ENCODE data around the gene OSCP1. TPM values are rescaled to one million over a fixed set of nuclear protein-coding genes. Genes with fewer than 3 reads are reported as not detected.
A peak's percentile ranks its signal among the peaks of the same experiment; 100 is the strongest.

The OSCP1 gene
- total and polyA plus RNA-seq, 2 experiments from 2014 or later = 2.2 to 2.6 TPM

DNA sequence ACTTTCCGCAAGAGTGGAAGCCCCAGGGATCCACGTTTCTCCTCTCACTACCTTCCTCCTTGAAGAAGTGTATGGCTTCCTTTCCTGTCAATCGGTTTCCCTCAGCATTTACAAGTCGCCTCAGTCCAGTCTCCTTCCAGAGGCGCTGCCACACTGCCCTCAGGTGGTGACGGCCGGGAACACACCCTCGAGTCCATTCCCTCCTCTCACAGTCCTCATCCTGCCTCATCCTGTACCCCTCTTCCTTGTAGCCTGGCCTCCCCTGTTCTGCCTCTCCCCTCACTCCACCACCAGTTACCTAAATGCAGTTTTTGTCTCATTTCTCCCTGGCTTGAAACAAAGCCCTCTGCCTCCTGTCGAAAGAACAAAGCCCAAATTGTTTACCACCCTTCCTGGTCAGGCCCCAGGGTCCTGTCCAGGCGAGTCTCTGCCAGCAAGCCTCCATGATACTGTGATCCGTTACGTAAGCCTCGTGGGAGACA, 29.4 kb downstream of the OSCP1 start:
- Histone ChIP-seq H3K4me2 (no peak overlapping the region), H3K36me3 (ENCODE audit: insufficient read depth) (no peaks in the 10 kb centered on the region), H2AFZ (no peak overlapping the region; the same call in 1 of the 2 replicates), H3K4me1 (ENCODE audit: insufficient read depth) (no peaks in the 10 kb centered on the region), H3K9me2 (ENCODE audit: insufficient read depth) (no peaks in the 10 kb centered on the region), H3K27ac (ENCODE audit: low read depth) (no peak overlapping the region), H3K79me2 (replicated peaks; ENCODE audit: insufficient read depth) (no peaks in the 10 kb centered on the region), H4K20me1 (replicated peaks; ENCODE audit: insufficient read depth) (no peaks in the 10 kb centered on the region), H3F3A (replicated peaks; ENCODE audit: low read depth) (no peaks in the 10 kb centered on the region), H3K27me3 (ENCODE audit: insufficient read depth) (no peaks in the 10 kb centered on the region), H3K4me3 (no peak overlapping the region)
- no peaks in the 10 kb centered on the region for H3K9me3 Mint-ChIP-seq
- peak overlapping the region; percentile 17; the same call in 1 of the 2 replicates for H3K27ac Mint-ChIP-seq
- no peaks in the 10 kb centered on the region for H3K36me3 Mint-ChIP-seq (ENCODE audit: low read depth)
- TF ChIP-seq CTCF (conservative IDR thresholded peaks at IDR 0.05; ENCODE audit: low read depth in 2 of 2) (peak; percentile 84 to 100), POLR2AphosphoS5 (IDR thresholded peaks at IDR 0.05; ENCODE audit: low read depth) (no peak)
- H3K4me1 Mint-ChIP-seq = peaks cover 11% of the 10 kb centered on the region
- H3K27me3 Mint-ChIP-seq (ENCODE audit: insufficient read depth, low read depth, poor library complexity) = peaks cover 7% of the 10 kb centered on the region
- peak; percentile 96 for DNase-seq (ENCODE audit: low spot score)
- ATAC-seq = peak; percentile 99
- H3K4me3 Mint-ChIP-seq = no peak overlapping the region; the same call in 2 of the 3 replicates

- no peaks in the 10 kb centered on the region for H3K9me2 ChIP-seq (ENCODE audit: insufficient read depth)
- peaks cover 5% of the 10 kb centered on the region for H3K27me3 Mint-ChIP-seq (ENCODE audit: insufficient read depth, low read depth, poor library complexity)
- DNase-seq (ENCODE audit: low spot score) (no peak), ATAC-seq (no peak)
- no peaks in the 10 kb centered on the region for H3K4me1 ChIP-seq (ENCODE audit: insufficient read depth)
- no peak overlapping the region for H3K4me3 ChIP-seq
- no peaks in the 10 kb centered on the region for H3K36me3 ChIP-seq (ENCODE audit: insufficient read depth)
- no peaks in the 10 kb centered on the region for H3K36me3 Mint-ChIP-seq (ENCODE audit: low read depth)
- no peaks in the 10 kb centered on the region for H3K27me3 ChIP-seq (ENCODE audit: insufficient read depth)
- H3K27ac Mint-ChIP-seq = no peak overlapping the region
- no peak overlapping the region; the same call in 1 of the 2 replicates for H2AFZ ChIP-seq
- peaks cover 11% of the 10 kb centered on the region for H3K4me1 Mint-ChIP-seq
- H3K27ac ChIP-seq (ENCODE audit: low read depth) = no peak overlapping the region
- H3K4me2 ChIP-seq = no peak overlapping the region
- no peaks in the 10 kb centered on the region for H4K20me1 ChIP-seq (replicated peaks; ENCODE audit: insufficient read depth)
- H3K9me3 Mint-ChIP-seq = no peaks in the 10 kb centered on the region
- H3K4me3 Mint-ChIP-seq = no peak overlapping the region
- H3F3A ChIP-seq (replicated peaks; ENCODE audit: low read depth) = no peaks in the 10 kb centered on the region
- H3K79me2 ChIP-seq (replicated peaks; ENCODE audit: insufficient read depth) = no peaks in the 10 kb centered on the region
- TF ChIP-seq EZH2 (IDR thresholded peaks at IDR 0.05; ENCODE audit: low read depth, unreplicated experiment) = no peak
- no peak for TF ChIP-seq NANOG (IDR thresholded peaks at IDR 0.05; ENCODE audit: borderline replicate concordance)
- no peak for TF ChIP-seq POLR2AphosphoS5 (IDR thresholded peaks at IDR 0.05; ENCODE audit: low read depth)
- TF ChIP-seq CTCF (conservative IDR thresholded peaks at IDR 0.05; ENCODE audit: low read depth in 2 of 2) = no peak
- TF ChIP-seq ZNF462 (CRISPR knock-in tag; IDR thresholded peaks at IDR 0.05) = no peak
- TF ChIP-seq, protein P1, sequence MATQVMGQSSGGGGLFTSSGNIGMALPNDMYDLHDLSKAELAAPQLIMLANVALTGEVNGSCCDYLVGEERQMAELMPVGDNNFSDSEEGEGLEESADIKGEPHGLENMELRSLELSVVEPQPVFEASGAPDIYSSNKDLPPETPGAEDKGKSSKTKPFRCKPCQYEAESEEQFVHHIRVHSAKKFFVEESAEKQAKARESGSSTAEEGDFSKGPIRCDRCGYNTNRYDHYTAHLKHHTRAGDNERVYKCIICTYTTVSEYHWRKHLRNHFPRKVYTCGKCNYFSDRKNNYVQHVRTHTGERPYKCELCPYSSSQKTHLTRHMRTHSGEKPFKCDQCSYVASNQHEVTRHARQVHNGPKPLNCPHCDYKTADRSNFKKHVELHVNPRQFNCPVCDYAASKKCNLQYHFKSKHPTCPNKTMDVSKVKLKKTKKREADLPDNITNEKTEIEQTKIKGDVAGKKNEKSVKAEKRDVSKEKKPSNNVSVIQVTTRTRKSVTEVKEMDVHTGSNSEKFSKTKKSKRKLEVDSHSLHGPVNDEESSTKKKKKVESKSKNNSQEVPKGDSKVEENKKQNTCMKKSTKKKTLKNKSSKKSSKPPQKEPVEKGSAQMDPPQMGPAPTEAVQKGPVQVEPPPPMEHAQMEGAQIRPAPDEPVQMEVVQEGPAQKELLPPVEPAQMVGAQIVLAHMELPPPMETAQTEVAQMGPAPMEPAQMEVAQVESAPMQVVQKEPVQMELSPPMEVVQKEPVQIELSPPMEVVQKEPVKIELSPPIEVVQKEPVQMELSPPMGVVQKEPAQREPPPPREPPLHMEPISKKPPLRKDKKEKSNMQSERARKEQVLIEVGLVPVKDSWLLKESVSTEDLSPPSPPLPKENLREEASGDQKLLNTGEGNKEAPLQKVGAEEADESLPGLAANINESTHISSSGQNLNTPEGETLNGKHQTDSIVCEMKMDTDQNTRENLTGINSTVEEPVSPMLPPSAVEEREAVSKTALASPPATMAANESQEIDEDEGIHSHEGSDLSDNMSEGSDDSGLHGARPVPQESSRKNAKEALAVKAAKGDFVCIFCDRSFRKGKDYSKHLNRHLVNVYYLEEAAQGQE (IDR thresholded peaks at IDR 0.05; ENCODE audit: unreplicated experiment) = no peak
- no peak for TF ChIP-seq JUNB (IDR thresholded peaks at IDR 0.05; ENCODE audit: unreplicated experiment)
These were observed 29.8 kb downstream of the OSCP1 start for GRCh38 chr1:36420409-36420808.
